Right forelimb (tissue), 1 donor: Measurements from ENCODE around the gene TTYH3.

ENCODE experiments used
- DNase-seq: peaks from one replicate; pipeline ENCODE4 v3.0.0-alpha.2; 2018

Gene TTYH3

GRCh38 chr7:2635810-2636701 is 4.3 kb downstream of the TTYH3 start:
- no peak for DNase-seq

DNA sequence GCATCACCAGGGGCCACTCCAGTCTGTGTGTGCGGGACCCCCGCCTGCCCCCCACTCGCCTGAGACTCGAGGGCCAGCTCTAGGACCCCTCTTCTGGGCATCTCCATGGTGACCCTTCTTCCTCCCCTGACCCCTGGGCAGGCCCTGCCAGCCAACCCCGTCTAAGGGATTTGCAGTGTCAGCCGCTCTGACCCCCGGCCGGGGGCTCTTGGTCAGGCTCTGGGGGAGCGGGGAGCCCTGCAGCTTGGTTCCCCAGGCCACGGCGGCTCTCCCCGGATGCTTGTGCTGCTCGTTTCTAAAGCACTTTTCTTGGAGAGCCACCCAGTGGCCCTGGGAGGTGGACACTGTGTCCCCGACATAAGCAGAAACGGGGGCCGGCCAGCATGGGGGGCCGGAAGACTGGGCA is 5.3 kb downstream of the TTYH3 start:
- DNase-seq, result no peak

- DNase-seq, result no peak
These were observed 5.9 kb downstream of the TTYH3 start for GRCh38 chr7:2637505-2638223.

DNA sequence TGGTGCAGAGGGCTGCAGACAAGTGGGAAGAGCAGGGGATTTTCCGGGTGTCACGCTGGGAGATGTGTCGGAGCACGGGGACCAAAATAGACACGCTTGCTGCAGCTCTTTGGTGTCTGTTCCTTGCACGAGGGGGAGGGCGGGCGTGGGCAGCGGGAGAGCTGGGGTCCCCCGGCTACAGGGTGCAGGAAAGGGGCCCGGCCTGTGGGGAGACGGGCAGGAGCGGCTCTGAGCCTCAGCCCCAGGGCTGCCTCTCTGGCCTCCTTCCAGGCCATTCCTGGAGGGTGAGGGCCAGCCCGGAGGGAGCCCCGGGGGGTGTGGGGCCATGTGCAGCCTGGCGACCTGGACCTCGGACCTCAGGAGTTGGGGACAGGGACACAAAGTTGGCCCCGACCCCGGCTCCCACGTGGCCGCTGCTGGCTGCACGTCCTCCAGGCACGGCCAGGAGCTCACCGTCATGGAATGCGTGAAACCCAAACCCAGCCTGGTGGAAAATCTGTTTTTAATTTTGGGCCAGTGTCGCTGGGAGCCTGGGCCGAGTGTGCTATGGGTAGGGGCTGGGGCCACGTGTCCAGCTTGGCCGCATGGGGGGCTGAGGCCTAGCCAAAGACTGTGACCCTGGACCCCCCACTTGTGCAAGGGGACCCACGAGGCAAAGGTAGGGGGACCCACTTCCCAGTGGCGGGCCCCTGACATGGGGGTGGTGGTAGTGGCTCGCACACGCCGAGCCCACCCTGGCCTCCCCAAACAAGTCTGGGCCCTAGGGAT is 6.6 kb downstream of the TTYH3 start:
- DNase-seq, result peak; percentile 84

- DNase-seq, result no peak
These were observed 7.4 kb downstream of the TTYH3 start for GRCh38 chr7:2639181-2639681.

DNA sequence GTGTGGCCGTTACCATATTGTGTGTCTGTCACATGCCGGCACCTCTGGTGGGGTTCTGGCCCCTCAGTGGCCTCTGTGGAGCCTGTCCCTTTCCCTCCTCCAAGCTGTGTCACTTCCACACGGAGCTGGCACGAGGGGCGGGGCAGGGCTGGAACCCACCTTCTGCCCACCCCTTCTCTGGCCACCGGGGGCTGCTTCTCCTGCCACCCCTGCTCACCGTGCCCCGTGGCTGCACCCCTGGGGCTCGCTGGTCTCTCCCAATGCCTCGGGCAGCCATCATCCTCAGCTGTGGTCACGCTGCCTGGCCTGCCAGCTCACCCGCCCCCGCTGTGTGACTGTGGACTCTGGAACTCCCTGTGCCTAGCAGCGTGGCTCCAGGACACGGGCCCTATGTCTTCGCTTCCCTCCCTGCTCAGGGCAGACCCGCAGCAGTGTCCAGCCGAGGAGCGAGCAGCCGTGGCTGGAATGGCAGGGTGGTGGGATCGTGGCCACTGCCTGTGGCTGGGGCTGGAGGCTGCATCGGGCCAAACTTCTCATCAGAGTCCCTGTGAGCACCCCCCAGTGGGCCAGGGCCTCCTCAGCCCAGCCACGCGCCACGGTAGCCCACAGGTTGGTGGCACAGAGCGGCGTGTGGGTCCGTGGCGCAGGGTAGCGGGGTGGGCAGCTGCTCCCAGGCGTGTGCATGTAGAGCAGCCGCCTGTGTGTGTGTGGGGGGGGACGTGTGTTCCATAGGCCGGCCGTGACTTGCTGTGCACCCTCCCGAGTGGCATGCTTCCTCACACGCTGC is 8.1 kb downstream of the TTYH3 start:
- DNase-seq, result no peak

DNA sequence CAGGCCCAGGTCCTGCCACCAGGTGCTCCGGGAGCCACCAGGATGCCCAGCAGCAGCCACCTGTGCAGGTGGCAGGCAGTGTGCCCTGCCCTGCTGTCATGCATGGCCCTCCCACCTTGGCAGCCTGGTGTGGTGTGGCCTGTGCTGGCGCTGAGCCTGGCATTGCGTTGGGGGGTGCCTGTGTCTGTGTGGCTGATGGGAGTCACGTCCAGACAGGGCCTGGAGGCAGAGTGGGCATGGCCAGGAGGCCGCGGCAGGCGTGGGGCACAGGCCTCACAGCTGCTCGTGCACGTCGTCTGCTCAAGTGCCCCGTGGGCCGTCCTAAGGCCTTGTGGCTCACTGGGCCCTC is 8.7 kb downstream of the TTYH3 start:
- no peak for DNase-seq

DNA sequence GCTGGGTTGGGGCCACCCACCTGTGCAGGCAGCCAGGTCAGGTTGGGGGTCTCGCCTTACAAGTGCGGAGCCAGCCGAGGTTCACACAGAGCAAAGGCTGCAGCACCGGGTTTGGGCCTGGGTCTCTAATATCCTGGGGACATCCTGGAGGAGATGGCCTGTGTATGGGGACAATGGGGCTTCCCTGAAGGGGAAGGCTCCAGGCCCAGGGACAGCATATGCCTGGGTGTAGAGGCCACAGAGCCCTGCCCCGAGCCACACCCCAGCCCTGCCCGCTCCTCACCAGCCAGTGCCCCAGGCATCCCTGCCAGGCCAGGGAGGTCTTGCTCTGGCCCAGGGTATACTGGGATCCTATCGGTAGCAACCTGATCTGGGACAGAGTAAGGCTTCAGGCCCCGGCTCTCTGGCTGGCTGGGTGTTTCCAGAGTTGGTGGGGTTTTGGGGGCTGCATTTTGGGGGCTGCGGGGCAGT is 9.1 kb downstream of the TTYH3 start:
- DNase-seq, result no peak

DNA sequence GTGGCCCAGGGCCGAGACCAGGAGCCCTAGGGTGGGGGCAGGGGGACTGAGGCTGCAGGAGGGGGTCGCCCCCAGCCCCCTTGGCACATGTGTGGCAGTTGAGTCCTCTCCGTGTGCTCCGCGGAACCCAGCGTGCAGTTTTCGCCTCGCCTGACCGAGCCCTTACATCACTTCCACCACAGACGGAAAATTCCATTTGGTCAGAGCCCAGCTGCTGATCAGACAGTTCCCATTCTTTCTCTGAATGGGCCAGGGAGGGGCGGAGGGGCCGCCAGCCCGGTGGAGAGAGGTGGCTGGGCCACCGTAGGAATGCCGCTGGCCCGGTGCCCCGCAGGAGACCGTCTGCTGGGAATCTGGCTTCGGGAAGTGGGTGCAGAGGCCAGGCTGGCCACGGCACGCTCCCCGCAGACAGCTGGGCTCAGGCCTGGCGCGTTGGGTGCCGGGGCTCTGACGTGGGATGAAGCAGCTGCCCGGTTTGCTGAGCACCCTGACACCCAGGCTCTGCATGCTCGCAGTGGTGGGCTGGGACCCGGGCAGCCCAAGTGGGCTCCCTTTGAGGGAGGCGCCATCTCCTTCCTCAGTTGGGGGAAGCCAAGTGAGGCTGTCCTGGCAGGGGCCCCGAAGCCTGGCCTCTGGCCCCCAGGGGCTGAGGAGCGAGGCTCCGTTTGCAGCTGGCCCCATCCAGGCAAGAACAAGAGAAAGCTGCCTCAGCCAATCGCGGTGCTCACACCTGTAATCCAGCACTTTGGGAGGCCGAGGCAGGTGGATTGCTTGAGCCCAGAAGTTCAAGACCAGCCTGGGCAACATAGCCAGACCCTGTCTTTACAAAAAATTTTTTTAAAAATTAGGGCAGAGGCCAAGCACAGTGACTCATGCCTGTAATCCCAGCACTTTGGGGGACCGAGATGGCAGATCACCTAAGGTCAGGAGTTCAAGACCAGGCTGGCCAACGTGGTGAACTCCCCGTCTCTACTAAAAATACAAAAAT is 9.9 kb downstream of the TTYH3 start:
- peak; percentile 94 for DNase-seq

- no peak for DNase-seq
These were observed 11.8 kb downstream of the TTYH3 start for GRCh38 chr7:2643386-2644219.

- DNase-seq, result no peak
These were observed 12.4 kb downstream of the TTYH3 start for GRCh38 chr7:2644220-2644561.

DNA sequence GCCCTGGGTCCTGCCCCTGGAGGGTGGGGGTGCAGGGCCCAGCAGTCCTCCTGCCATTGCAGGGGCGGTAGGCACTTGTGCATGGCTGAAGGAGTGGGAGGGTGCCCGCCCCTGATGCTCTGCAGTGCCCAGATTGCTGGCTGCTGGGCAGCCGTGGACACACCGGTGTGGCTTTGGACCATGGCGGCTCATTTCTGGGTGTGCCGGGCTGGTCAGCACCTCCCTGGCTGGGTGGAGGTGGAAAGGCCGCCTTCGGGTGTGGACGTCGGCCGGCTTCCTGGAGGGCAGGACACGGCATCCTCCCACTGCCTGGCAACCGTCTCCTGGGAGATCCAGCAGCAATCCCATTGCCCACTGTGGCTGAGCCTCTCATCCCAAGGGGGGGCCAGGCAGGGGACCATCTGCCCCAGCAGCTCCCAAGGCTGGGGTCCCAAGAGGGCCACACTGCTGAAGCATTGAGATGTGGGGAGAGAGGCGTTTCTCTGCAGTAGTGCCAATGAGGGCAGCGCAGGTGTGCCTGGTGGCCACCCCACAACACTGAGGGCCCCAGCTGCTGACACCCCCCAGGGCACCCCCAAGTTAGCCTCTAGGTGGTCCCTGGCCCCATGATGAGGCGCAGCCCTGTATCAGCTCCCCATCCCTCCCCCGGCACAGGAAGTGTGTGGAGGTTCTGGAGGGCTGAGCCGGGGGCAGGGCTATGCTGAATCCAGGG is 12.9 kb downstream of the TTYH3 start:
- no peak for DNase-seq

DNA sequence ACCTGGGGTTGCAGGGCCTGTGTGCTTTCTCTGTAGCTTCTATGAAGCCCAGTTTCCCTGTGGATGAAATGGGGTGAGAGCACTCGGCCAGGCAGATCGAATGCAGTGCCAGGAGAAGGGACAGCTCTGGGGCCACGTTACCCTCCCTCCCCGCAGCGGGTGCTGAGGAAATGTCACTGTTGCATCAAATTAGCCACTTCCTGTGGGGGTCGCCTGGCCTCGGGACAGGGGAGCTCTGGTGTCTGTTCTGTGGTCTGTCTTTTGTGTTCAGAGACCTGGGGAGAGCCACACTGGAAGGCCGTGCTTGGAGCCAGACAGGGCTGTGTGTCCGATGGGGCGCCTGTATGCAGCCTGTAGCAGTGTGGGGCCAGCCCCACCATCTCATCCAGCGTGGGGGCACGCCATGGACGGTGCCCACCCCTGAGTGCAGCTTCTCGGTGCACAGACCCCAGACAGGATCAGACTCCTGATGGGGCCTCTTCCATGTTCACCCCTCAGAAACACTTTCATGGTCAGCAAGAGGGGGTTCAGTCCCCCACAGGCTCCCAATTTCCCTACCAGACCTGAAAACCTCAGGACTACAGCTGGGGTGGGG is 13.6 kb downstream of the TTYH3 start:
- DNase-seq, result no peak

DNA sequence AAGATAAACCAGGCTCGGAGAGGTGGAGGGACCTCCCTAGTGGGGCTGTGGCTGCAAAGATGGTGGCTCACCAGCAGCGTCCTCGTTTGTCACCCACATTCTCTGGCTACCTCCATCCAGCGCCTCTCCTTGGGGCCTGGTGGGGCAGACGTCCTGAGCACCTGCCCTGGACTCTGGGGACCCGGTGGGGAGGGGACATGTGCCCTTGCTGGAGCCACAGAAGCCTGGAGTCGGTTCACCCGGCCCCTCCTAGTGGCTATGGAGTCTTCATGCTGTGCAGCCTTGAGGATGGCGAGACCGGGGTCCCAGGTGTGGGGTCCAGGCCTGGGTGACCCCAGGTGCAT is 14.5 kb downstream of the TTYH3 start:
- no peak for DNase-seq

DNA sequence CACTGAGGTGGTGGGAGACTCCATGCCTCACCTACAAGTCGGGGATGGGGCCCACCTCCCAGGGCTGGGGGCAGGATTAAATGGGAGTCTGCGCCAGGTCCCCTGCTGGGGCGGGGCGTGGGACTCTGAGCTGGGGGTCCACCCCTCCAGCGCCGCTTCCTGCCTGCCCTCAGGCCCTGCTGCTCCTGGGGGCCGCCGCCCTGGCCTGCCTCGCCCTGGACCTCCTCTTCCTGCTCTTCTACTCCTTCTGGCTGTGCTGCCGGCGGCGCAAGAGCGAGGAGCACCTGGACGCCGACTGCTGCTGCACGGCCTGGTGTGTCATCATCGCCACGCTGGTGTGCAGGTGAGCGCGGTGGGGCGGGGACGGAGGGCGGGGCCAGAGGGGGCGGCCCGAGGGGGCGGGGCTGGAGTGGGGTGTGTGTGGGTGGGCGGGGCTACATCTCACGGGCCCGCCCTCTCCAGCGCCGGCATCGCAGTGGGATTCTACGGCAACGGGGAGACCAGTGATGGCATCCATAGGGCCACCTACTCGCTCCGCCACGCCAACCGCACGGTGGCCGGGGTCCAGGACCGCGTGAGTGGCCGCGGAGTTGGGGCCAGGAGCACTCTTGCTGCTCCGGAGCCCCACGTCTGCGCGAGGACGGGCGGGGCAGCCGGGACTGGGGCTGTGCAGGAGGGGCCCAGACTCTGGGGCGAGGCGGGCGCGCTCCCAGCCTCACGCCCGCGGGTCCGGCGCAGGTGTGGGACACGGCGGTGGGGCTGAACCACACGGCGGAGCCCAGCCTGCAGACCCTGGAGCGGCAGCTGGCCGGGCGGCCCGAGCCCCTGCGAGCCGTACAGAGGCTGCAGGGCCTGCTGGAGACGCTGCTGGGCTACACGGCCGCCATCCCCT is 15.1 kb downstream of the TTYH3 start:
- DNase-seq, result no peak

- no peak for DNase-seq
These were observed 15.9 kb downstream of the TTYH3 start for GRCh38 chr7:2647594-2648172.

DNA sequence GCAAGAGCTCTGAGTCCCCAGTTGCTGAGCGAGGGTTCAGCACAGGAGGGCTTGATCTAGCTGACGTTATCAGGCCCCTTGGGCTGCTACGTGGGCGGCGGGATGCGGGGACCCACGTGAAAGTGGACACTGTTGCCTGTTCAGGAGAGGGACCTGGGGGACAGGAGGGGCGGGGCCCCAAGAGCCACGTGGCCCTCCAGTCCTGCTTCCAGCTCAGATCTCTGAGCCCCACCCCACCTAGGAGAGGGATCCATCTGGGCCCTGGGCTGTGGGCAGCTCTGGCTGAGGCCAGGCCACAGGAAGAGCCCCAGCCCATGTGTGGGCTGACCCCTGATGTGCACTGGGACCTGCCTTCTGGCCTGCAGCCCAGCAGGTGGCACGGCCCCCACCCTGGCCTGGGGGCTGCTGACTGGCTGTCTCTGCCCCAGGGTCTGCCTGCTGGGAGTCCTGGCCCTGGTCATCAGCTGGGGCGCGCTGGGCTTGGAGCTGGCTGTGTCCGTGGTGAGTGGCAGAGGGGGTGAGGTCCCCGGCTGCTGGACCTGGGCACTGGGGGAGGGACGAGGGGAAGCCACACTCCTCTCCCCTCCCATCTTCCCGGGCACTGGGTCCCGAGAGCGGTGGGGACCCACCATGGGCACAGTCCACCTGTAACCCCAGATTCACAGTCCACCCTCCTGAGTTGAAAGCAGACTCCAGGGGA is 17.5 kb downstream of the TTYH3 start:
- DNase-seq, result no peak
